OCI-LY1 (cell line): ENCODE measurements around the gene SMYD5.
A peak's percentile ranks its signal among the peaks of the same experiment; 100 is the strongest.

Experiments used
- H2AFZ ChIP-seq: fragments of 200-600 bp; sonication (generic), shearing (Covaris generic); 2 replicates; pipeline ENCODE4 v1.6.0; 2014; ENCODE audit warnings: antibody characterized with exemption, mild to moderate bottlenecking, low read length
- H3F3A ChIP-seq: fragments of 200-600 bp; sonication (generic), shearing (Covaris generic); 2 replicates; pipeline ENCODE4 v1.6.0; 2014; ENCODE audit warnings: mild to moderate bottlenecking, antibody characterized with exemption, low read length, moderate library complexity; ENCODE audit not compliant: insufficient read depth
- H3K27ac ChIP-seq: fragments of 200-600 bp; sonication (generic); 2 replicates; pipeline ENCODE4 v1.5.1; 2014; ENCODE audit warnings: low read length, mixed run types, mild to moderate bottlenecking, low read depth; ENCODE audit not compliant: poor library complexity, severe bottlenecking
- H3K27me3 ChIP-seq: fragments of 200-600 bp; sonication (generic); 2 replicates; pipeline ENCODE4 v1.6.0; 2014; ENCODE audit warnings: antibody characterized with exemption, mild to moderate bottlenecking, low read length, moderate library complexity; ENCODE audit not compliant: insufficient read depth
- H3K36me3 ChIP-seq: fragments of 200-600 bp; sonication (generic); 2 replicates; pipeline ENCODE4 v1.6.1; 2014; ENCODE audit warnings: mild to moderate bottlenecking, antibody characterized with exemption, low read length, moderate library complexity, mixed read lengths; ENCODE audit not compliant: insufficient read depth
- H3K4me1 ChIP-seq: fragments of 200-600 bp; sonication (generic); 2 replicates; pipeline ENCODE4 v1.5.1; 2014; ENCODE audit warnings: mild to moderate bottlenecking, low read length, moderate library complexity; ENCODE audit not compliant: insufficient read depth, severe bottlenecking
- H3K4me2 ChIP-seq: fragments of 200-600 bp; sonication (generic), shearing (Covaris generic); 2 replicates; pipeline ENCODE4 v1.6.1; 2014; ENCODE audit warnings: low read length
- H3K4me3 ChIP-seq: fragments of 200-600 bp; sonication (generic); 2 replicates; pipeline ENCODE4 v1.5.1; 2014; ENCODE audit warnings: low read length, low read depth, mild to moderate bottlenecking, mixed read lengths; ENCODE audit not compliant: poor library complexity, severe bottlenecking
- H3K79me2 ChIP-seq: fragments of 200-600 bp; shearing (Covaris generic); 2 replicates; pipeline ENCODE4 v1.6.1; 2016; ENCODE audit warnings: mixed run types, low read length, mixed read lengths; ENCODE audit not compliant: insufficient read depth
- H3K9ac ChIP-seq: fragments of 200-600 bp; sonication (generic), shearing (Covaris generic); 2 replicates; pipeline ENCODE4 v1.6.1; 2014; ENCODE audit warnings: mild to moderate bottlenecking, low read length, mixed read lengths
- H3K9me2 ChIP-seq: fragments of 200-600 bp; sonication (generic), shearing (Covaris generic); 2 replicates; pipeline ENCODE4 v1.6.1; 2014; ENCODE audit warnings: low read depth, mild to moderate bottlenecking, low read length, mixed read lengths
- H3K9me3 ChIP-seq: fragments of 200-600 bp; shearing (Covaris generic); 2 replicates; pipeline ENCODE4 v1.6.1; 2014; ENCODE audit warnings: low read length, mixed read lengths
- H4K20me1 ChIP-seq: fragments of 200-600 bp; sonication (generic), shearing (Covaris generic); 2 replicates; pipeline ENCODE4 v1.6.0; 2016; ENCODE audit warnings: mild to moderate bottlenecking, low read length; ENCODE audit not compliant: insufficient read depth
- EZH2 ChIP-seq: fragments of 200-600 bp; sonication (generic), shearing (Covaris generic); IDR thresholded peaks from 2 replicates; pipeline ENCODE4 v1.8.0; 2017; ENCODE audit warnings: borderline replicate concordance, mixed run types, mild to moderate bottlenecking, antibody characterized with exemption, low read length, moderate library complexity, mixed read lengths
- TF ChIP-seq, protein P1 (sequence below): fragments of 200-600 bp; sonication (generic), shearing (Covaris generic); IDR thresholded peaks from 2 replicates; pipeline ENCODE4 v1.5.1; 2017; ENCODE audit warnings: mild to moderate bottlenecking, antibody characterized with exemption, low read length, moderate library complexity, mixed read lengths

SMYD5 gene

GRCh38 chr2:73235315-73236028, 21.4 kb downstream of the SMYD5 start:
- Histone ChIP-seq H3K9me2 (no peaks in the 10 kb centered on the region), H2AFZ (no peak overlapping the region), H4K20me1 (no peaks in the 10 kb centered on the region; the same call in 1 of the 2 replicates), H3K9me3 (no peaks in the 10 kb centered on the region), H3K4me1 (peaks cover 30% of the 10 kb centered on the region), H3K79me2 (peaks cover 63% of the 10 kb centered on the region), H3K4me3 (peak overlapping the region; percentile 79), H3K9ac (peak overlapping the region; percentile 95), H3F3A (no peaks in the 10 kb centered on the region), H3K4me2 (peak overlapping the region; percentile 97), H3K27me3 (no peaks in the 10 kb centered on the region), H3K36me3 (peaks cover 48% of the 10 kb centered on the region), H3K27ac (no peak overlapping the region)
- TF ChIP-seq, protein P1, sequence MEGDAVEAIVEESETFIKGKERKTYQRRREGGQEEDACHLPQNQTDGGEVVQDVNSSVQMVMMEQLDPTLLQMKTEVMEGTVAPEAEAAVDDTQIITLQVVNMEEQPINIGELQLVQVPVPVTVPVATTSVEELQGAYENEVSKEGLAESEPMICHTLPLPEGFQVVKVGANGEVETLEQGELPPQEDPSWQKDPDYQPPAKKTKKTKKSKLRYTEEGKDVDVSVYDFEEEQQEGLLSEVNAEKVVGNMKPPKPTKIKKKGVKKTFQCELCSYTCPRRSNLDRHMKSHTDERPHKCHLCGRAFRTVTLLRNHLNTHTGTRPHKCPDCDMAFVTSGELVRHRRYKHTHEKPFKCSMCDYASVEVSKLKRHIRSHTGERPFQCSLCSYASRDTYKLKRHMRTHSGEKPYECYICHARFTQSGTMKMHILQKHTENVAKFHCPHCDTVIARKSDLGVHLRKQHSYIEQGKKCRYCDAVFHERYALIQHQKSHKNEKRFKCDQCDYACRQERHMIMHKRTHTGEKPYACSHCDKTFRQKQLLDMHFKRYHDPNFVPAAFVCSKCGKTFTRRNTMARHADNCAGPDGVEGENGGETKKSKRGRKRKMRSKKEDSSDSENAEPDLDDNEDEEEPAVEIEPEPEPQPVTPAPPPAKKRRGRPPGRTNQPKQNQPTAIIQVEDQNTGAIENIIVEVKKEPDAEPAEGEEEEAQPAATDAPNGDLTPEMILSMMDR = no peak
- no peak for TF ChIP-seq EZH2

DNA sequence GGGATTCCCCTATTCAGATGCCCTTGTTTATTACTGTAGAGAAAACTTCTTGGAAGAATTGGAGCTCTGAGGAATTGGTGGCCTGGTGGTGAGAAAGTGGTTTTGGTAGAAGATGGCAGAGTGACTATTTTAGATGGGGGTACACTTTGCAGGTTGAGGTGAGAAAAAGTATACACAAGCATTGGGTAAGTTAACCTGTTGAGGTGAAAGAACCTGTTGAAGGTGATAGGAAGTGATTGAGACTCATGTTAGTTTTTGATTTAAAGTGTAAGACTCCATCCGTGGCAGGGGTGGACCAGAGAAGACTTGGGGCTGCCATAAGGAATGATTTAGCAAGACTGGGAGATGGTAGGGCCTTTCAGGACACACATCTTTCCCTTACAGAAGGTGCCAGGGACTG, 23.1 kb downstream of the SMYD5 start:
- H3K4me2 ChIP-seq = peak overlapping the region; percentile 27; the same call in 1 of the 2 replicates
- no peak overlapping the region for H2AFZ ChIP-seq
- no peaks in the 10 kb centered on the region for H3F3A ChIP-seq
- no peaks in the 10 kb centered on the region for H3K27me3 ChIP-seq
- no peaks in the 10 kb centered on the region for H3K9me3 ChIP-seq
- H3K9me2 ChIP-seq = no peaks in the 10 kb centered on the region
- peak overlapping the region; percentile 12; the same call in 1 of the 2 replicates for H3K9ac ChIP-seq
- H4K20me1 ChIP-seq = no peaks in the 10 kb centered on the region; the same call in 1 of the 2 replicates
- H3K27ac ChIP-seq = no peak overlapping the region
- H3K4me1 ChIP-seq = peaks cover 29% of the 10 kb centered on the region
- H3K4me3 ChIP-seq = peak overlapping the region; percentile 14
- peaks cover 71% of the 10 kb centered on the region for H3K79me2 ChIP-seq
- peaks cover 65% of the 10 kb centered on the region for H3K36me3 ChIP-seq
- TF ChIP-seq EZH2 = no peak
- TF ChIP-seq, protein P1 = no peak

- Histone ChIP-seq H2AFZ (no peak overlapping the region), H3K4me2 (no peak overlapping the region), H3K79me2 (peaks cover 71% of the 10 kb centered on the region), H3K9me2 (no peaks in the 10 kb centered on the region), H3K9me3 (no peaks in the 10 kb centered on the region), H3K27me3 (no peaks in the 10 kb centered on the region), H4K20me1 (no peaks in the 10 kb centered on the region; the same call in 1 of the 2 replicates), H3F3A (no peaks in the 10 kb centered on the region), H3K36me3 (peaks cover 75% of the 10 kb centered on the region), H3K4me3 (no peak overlapping the region), H3K4me1 (peaks cover 24% of the 10 kb centered on the region), H3K27ac (no peak overlapping the region), H3K9ac (no peak overlapping the region)
- TF ChIP-seq, protein P1 = no peak
- no peak for TF ChIP-seq EZH2
These were observed 24.1 kb downstream of the SMYD5 start for GRCh38 chr2:73238149-73238548.
